ENCODE measurements around the gene NBPF20.
"Not testable (repeated sequence)": the region's sequence is repeated elsewhere in the genome, so short reads cannot be mapped to it uniquely, and the experiment has no call there.

NBPF20 gene

DNA sequence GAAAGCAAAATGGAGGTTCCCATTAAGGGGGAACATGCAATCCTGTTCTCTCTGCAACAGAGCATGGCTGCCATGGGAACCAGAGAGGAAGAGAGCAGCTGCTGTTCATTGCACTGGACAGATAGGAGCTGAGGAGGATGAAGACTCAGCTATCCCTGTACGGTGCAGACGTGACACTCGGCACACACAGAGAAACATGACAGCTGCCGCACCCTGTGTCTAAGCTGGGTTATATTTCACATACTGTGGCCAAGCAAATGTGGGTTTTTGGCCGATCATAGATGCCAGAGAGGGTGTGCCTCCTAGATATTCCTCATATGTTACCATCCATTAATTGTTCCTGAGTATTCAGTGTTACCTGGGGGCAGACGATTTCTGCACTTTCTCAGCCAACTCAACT, 24.7 kb downstream of the NBPF20 start:
- H3K27me3 ChIP-seq (ENCODE audit: control insufficient read depth, insufficient read depth, low read length); H3K27ac ChIP-seq (ENCODE audit: low read depth, low read length); H3K4me1 ChIP-seq (ENCODE audit: control insufficient read depth, insufficient read depth, low read length): not testable (repeated sequence)

More for the DNA sequence above, 24.7 kb downstream of the NBPF20 start:
- H3K4me3 ChIP-seq (ENCODE audit: low read length); H3K36me3 ChIP-seq (ENCODE audit: control insufficient read depth, insufficient read depth, low read length); H3K9ac ChIP-seq (ENCODE audit: low read length): not testable (repeated sequence)

Data from rectal smooth muscle tissue (tissue), 1 donor.